CD14-positive monocyte (primary cell): ENCODE data around the gene CLPSL1. TPM values are rescaled to one million over a fixed set of nuclear protein-coding genes. Genes with fewer than 3 reads are reported as not detected.

Experiments used
- DNase-seq, 3 donors: peaks; one replicate each; pipeline ENCODE4 v3.0.0-alpha.2; 2011 to 2022
- H2AFZ ChIP-seq: 2 replicates; pipeline ENCODE4 v1.6.0; 2012; ENCODE audit warnings: mild to moderate bottlenecking, low read depth, low read length, inconsistent platforms; ENCODE audit not compliant: insufficient read depth, poor library complexity, severe bottlenecking
- H3K27ac ChIP-seq, 2 donors: 1 replicate in 1 of 2; 2 replicates in 1 of 2; pipeline ENCODE4 v1.5.1; 2012 to 2013; ENCODE audit warnings: low read length in 2 of 2, control low read depth in 1 of 2, inconsistent platforms in 1 of 2, low read depth in 1 of 2, mild to moderate bottlenecking in 1 of 2
- H3K27me3 ChIP-seq, 2 donors: one replicate each; pipeline versions ENCODE4 v1.6.0 to v1.6.1; 2011 to 2013; ENCODE audit warnings: low read length in 2 of 2; ENCODE audit not compliant: control insufficient read depth in 2 of 2, insufficient read depth in 2 of 2
- H3K36me3 ChIP-seq, 2 donors: replicated peaks in 1 of 2; 1 replicate in 1 of 2; 2 replicates in 1 of 2; pipeline versions ENCODE4 v1.5.1 to v1.6.1; 2012 to 2013; ENCODE audit warnings: low read length in 2 of 2, control low read depth in 1 of 2, inconsistent platforms in 1 of 2, mild to moderate bottlenecking in 1 of 2; ENCODE audit not compliant: insufficient read depth in 2 of 2, control insufficient read depth in 1 of 2
- H3K4me1 ChIP-seq, 2 donors: 1 replicate in 1 of 2; 2 replicates in 1 of 2; pipeline versions ENCODE4 v1.5.1 to v1.6.1; 2012 to 2013; ENCODE audit warnings: low read length in 2 of 2, control low read depth in 1 of 2, inconsistent platforms in 1 of 2, mild to moderate bottlenecking in 1 of 2, moderate library complexity in 1 of 2; ENCODE audit not compliant: insufficient read depth in 2 of 2, control insufficient read depth in 1 of 2
- H3K4me2 ChIP-seq: replicated peaks from 2 replicates; pipeline ENCODE3; 2012; ENCODE audit warnings: low read length, moderate library complexity, mild to moderate bottlenecking; ENCODE audit not compliant: poor library complexity, severe bottlenecking; ENCODE audit errors: extremely low read depth
- H3K4me3 ChIP-seq, 3 experiments: fragments of 200-600 bp in 1 of 3; sonication (generic) in 1 of 3; replicated peaks in 1 of 3; 1 replicate in 2 of 3; 2 replicates in 1 of 3; pipeline ENCODE4 v1.5.1; 2011 to 2013; ENCODE audit warnings: low read length in 3 of 3, mild to moderate bottlenecking in 3 of 3, control low read depth in 2 of 3, low read depth in 2 of 3, inconsistent platforms in 1 of 3, moderate library complexity in 1 of 3
- H3K79me2 ChIP-seq: 2 replicates; pipeline ENCODE4 v1.6.0; 2012; ENCODE audit warnings: mild to moderate bottlenecking, control low read depth, inconsistent platforms, low read length, moderate library complexity; ENCODE audit not compliant: insufficient read depth
- H3K9ac ChIP-seq: 2 replicates; pipeline ENCODE4 v1.6.0; 2017; ENCODE audit warnings: low read length, mild to moderate bottlenecking; ENCODE audit not compliant: insufficient read depth, poor library complexity, severe bottlenecking
- H3K9me3 ChIP-seq, 2 donors: replicated peaks in 1 of 2; 1 replicate in 1 of 2; 2 replicates in 1 of 2; pipeline versions ENCODE4 v1.5.1 to v1.6.1; 2012 to 2013; ENCODE audit warnings: low read length in 2 of 2, control low read depth in 1 of 2; ENCODE audit not compliant: control insufficient read depth in 1 of 2, insufficient read depth in 1 of 2
- H4K20me1 ChIP-seq: 2 replicates; pipeline ENCODE4 v1.6.0; 2012; ENCODE audit warnings: mild to moderate bottlenecking, low read length, control low read depth, moderate library complexity; ENCODE audit not compliant: insufficient read depth
- H3K27ac Mint-ChIP-seq, 7 donors: one replicate each; pipeline ENCODE4 v1.8.0; 2020; ENCODE audit warnings: mild to moderate bottlenecking in 7 of 7, mixed read lengths in 7 of 7, moderate library complexity in 6 of 7, inconsistent platforms in 2 of 7
- H3K27me3 Mint-ChIP-seq, 3 donors: one replicate each; pipeline ENCODE4 v1.8.0; 2021 to 2022; ENCODE audit warnings: low read depth in 3 of 3, mild to moderate bottlenecking in 3 of 3, mixed read lengths in 3 of 3, moderate library complexity in 3 of 3, inconsistent platforms in 1 of 3
- H3K36me3 Mint-ChIP-seq, 2 donors: one replicate each; pipeline ENCODE4 v1.8.0; 2020; ENCODE audit warnings: mixed read lengths in 2 of 2, inconsistent platforms in 1 of 2, mild to moderate bottlenecking in 1 of 2
- H3K4me1 Mint-ChIP-seq: one replicate; pipeline ENCODE4 v1.8.0; 2020; ENCODE audit warnings: mild to moderate bottlenecking, mixed read lengths
- H3K4me3 Mint-ChIP-seq, 2 donors: one replicate each; pipeline ENCODE4 v1.8.0; 2020; ENCODE audit warnings: mild to moderate bottlenecking in 2 of 2, mixed read lengths in 2 of 2, moderate library complexity in 1 of 2
- H3K9me3 Mint-ChIP-seq, 7 donors: one replicate each; pipeline ENCODE4 v1.8.0; 2020 to 2022; ENCODE audit warnings: mixed read lengths in 7 of 7, mild to moderate bottlenecking in 6 of 7, moderate library complexity in 6 of 7, inconsistent platforms in 2 of 7
- CTCF ChIP-seq: fragments of 200-600 bp; IDR thresholded peaks from one replicate; pipeline ENCODE4 v1.8.0; 2022; ENCODE audit warnings: antibody characterized with exemption, mild to moderate bottlenecking
- WGBS: methylation state at CpG from one replicate; pipeline ENCODE4 v1.1.5; 2013; ENCODE audit warnings: missing lambda C conversion rate; ENCODE audit not compliant: insufficient coverage; 5-methylcytosine and 5-hydroxymethylcytosine counted together
- intact Hi-C, 2 donors: fragments of 100-400 bp; cut with micrococcal nuclease; formaldehyde crosslinking; loops; one replicate each; pipeline versions ENCODE4 v1.15.0 to v1.15.1; 2023
- polyA plus RNA-seq, 3 donors: library from polyadenylated mRNA; depleted of rRNA in 1 of 3; unstranded in 2 of 3; stranded (reverse) in 1 of 3; fragments of 300-500 nt in 2 of 3; fragments of >200 nt in 1 of 3; fragmentation: Illumina TruSeq in 2 of 3; gene quantifications; 1 replicate in 2 of 3; 2 replicates in 1 of 3; pipeline ENCODE4 v1.2.3, GENCODE V29; 2012 to 2021

CLPSL1 gene
- polyA plus RNA-seq, 3 donors = not detected

DNA sequence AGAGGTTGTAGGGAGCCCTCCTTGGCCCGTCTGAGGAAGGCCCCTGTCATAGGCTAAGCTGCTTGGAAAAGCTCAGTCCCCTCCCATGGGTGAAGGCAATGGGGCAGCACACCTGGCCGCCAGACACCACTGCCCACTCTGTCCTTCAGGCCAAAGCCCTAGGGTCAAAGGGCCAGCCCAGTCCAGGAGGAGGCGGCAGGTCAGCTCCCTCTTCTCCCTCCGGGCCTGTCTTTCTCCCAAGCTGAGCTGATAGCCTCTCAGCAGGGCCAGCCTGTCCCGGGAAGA, 9.5 kb upstream of the CLPSL1 start:
- peaks cover 11% of the 10 kb centered on the region for H3K4me1 Mint-ChIP-seq

DNA sequence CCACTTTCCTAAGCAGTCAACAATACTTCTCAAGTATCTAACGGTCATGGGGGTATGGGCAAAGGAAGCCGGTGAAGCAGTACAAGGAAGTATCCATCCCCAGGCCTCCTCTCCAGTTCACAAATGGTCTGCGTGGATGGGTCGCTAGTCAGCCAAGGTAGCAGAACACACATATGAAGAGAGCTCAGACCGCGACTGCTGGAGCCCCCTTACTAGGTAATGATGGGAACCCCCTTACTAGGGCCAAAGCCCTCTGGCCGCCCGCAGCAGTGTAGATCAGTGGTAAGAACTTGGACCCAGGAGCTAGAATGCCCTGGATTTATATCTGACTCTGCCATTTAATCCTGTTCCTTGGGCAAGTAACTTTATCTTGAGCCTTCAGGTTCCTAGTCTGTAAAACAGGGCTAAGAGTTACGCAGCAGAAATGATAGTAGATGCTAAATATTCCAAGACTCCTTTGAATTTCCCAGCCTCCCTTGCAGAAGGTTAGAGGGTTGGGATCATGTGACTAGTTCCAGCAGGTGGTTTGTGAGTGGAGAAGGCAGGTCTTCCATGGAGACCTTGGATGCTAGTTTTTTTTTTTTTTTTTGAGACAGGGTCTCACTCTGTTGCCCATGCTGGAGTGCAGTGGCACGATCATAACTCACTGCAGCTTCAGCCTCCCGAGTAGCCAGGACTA, 6.6 kb upstream of the CLPSL1 start:
- peaks cover 0 to 2% (median 0%) of the 10 kb centered on the region in 7 donors for H3K9me3 Mint-ChIP-seq
- intact Hi-C loops = loop anchor here in 1 of 2 donors (10.0 kb wide), 1 partner anchor 181 kb away; no protein-coding TSS in a partner anchor
- no peak overlapping the region for H3K27ac Mint-ChIP-seq
- Histone ChIP-seq H4K20me1 (no peaks in the 10 kb centered on the region), H3K27ac (no peak overlapping the region), H2AFZ (no peak overlapping the region), H3K27me3 (peaks cover 0 to 17% of the 10 kb centered on the region in 2 donors), H3K36me3 (no peaks in the 10 kb centered on the region), H3K9me3 (no peaks in the 10 kb centered on the region), H3K4me3 (no peak overlapping the region), H3K4me1 (peaks cover 7 to 9% of the 10 kb centered on the region in 2 donors), H3K4me2 (no peak overlapping the region), H3K9ac (no peak overlapping the region), H3K79me2 (no peaks in the 10 kb centered on the region)
- peaks cover 14% of the 10 kb centered on the region for H3K4me1 Mint-ChIP-seq
- peaks cover 0 to 3% of the 10 kb centered on the region in 2 donors for H3K36me3 Mint-ChIP-seq
- H3K4me3 Mint-ChIP-seq = no peak overlapping the region
- no peak for TF ChIP-seq CTCF
- WGBS = 77% methylated on average over 4 of the region's 11 CpGs
- H3K27me3 Mint-ChIP-seq = peaks cover 16 to 20% (median 17%) of the 10 kb centered on the region in 3 donors
- DNase-seq = no peak

More for the DNA sequence above, 9.5 kb upstream of the CLPSL1 start:
- Histone ChIP-seq H3K27me3 (peaks cover 0 to 9% of the 10 kb centered on the region in 2 donors), H3K36me3 (no peaks in the 10 kb centered on the region), H3K4me3 (no peak overlapping the region), H3K9me3 (no peaks in the 10 kb centered on the region), H2AFZ (no peak overlapping the region), H3K9ac (no peak overlapping the region), H3K4me2 (no peak overlapping the region), H3K27ac (no peak overlapping the region), H3K4me1 (peaks cover under 1 to 3% of the 10 kb centered on the region in 2 donors), H3K79me2 (no peaks in the 10 kb centered on the region), H4K20me1 (no peaks in the 10 kb centered on the region)
- Mint-ChIP-seq H3K27me3 (peaks cover 8 to 10% (median 10%) of the 10 kb centered on the region in 3 donors), H3K9me3 (peaks cover 0 to 2% (median 0%) of the 10 kb centered on the region in 7 donors), H3K36me3 (peaks cover 0 to 3% of the 10 kb centered on the region in 2 donors), H3K27ac (no peak overlapping the region), H3K4me3 (no peak overlapping the region)
- intact Hi-C loops = loop anchor here in 1 of 2 donors (10.0 kb wide), 1 partner anchor 184 kb away; no protein-coding TSS in a partner anchor
- 81% methylated on average over 2 of the region's 5 CpGs for WGBS
- no peak for DNase-seq
- TF ChIP-seq CTCF = no peak
